HFF-Myc (cell line): ENCODE results near the gene STON2.

Source experiments
- DNase-seq: peaks from one replicate; pipeline ENCODE4 v3.0.0-alpha.2; 2011; ENCODE audit warnings: low read depth; ENCODE audit errors: extremely low read depth
- H3K4me3 ChIP-seq: replicated peaks from 2 replicates; pipeline ENCODE4 v1.5.1; 2011; ENCODE audit warnings: low read depth, mild to moderate bottlenecking, control low read depth, low read length
- TF ChIP-seq, protein P1 (sequence below): IDR thresholded peaks from 2 replicates; pipeline ENCODE4 v1.5.1; 2012; ENCODE audit warnings: mild to moderate bottlenecking, low read depth, low read length, control low read depth; ENCODE audit errors: missing control alignments

The STON2 gene

DNA sequence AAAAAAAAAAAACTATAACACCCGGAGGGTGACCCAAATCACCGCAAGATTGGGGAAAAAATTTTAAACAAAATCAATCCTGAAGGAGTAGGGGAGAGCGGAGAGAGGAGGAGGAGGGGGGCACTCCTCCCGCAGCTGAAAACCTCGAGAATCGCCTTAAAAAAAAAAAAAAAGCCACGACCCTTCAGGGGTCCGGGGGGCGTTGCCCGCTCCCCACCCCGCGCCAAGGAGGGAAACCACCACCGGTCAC lies 179.6 kb downstream of the STON2 start:
- TF ChIP-seq, protein P1, sequence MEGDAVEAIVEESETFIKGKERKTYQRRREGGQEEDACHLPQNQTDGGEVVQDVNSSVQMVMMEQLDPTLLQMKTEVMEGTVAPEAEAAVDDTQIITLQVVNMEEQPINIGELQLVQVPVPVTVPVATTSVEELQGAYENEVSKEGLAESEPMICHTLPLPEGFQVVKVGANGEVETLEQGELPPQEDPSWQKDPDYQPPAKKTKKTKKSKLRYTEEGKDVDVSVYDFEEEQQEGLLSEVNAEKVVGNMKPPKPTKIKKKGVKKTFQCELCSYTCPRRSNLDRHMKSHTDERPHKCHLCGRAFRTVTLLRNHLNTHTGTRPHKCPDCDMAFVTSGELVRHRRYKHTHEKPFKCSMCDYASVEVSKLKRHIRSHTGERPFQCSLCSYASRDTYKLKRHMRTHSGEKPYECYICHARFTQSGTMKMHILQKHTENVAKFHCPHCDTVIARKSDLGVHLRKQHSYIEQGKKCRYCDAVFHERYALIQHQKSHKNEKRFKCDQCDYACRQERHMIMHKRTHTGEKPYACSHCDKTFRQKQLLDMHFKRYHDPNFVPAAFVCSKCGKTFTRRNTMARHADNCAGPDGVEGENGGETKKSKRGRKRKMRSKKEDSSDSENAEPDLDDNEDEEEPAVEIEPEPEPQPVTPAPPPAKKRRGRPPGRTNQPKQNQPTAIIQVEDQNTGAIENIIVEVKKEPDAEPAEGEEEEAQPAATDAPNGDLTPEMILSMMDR: no peak
- H3K4me3 ChIP-seq: peak overlapping the region; percentile 80
- DNase-seq: no peak

DNA sequence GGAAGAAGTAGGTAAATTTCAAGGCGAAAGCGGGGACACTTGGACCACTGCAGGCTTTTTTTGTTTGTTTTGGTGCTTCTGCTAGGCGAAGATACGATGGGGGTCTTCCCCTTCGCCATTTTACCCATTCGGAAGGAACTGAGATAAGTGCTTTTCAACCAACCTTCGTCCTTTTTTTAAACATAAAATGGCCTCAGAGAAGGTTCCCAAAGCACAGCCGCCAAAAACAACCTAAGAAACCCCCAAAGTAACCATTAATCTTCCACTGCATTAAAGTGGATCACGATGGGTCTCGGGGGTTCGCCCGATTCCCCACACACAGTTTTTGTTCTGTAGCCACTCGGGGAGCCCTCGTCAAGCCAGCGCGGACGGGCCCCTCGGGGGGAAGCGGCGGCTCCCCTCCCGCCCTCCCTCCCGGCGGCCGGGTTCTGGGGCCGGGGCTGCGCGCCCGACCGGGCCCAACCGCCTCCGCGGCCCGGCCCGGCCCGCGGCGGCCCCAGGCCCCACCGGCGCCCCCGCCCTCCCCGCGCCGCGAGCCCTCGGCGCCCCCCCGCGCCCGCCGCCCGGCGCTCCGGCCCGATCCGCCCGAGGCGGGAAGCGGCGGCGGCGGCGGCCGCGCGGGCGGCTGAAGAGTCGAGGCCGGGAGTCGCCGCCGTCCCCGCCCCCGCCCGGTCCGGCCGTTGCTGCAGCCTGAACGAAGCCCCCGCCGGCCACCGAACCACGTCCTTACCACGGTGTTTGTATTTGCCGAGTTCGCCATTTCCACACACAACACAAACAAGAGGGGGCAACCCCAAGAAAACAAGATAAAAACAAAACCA lies 180.2 kb downstream of the STON2 start:
- TF ChIP-seq, protein P1: no peak
- H3K4me3 ChIP-seq: peak overlapping the region; percentile 87
- DNase-seq: no peak

DNA sequence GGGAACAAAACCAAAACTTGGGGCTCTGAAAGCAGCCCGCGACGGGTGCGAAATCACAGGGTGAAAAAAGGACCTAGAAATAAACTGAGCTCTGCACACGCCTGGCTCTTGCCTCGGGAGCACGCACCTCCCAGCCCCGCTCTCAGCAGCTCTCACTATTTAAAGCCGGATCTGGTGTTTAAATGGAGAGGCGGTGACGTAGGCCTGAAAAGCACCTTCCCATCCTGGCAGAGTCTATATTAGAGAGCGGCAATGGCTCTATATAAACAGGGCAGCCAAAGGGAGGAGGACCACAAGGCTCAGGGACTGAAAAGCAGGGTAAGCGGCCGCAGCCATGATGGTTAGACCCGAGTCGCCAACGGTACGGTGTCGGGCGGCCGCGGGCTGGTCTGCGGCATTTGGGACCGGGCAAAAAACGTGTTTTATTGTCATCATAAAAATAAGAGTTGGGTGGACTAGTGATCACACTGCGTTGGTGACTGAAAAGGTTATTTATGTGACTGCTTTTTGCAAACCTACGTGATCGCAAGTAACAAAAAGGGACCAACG lies 180.8 kb downstream of the STON2 start:
- DNase-seq: peak; percentile 93
- TF ChIP-seq, protein P1: no peak
- peak overlapping the region; percentile 87 for H3K4me3 ChIP-seq

DNA sequence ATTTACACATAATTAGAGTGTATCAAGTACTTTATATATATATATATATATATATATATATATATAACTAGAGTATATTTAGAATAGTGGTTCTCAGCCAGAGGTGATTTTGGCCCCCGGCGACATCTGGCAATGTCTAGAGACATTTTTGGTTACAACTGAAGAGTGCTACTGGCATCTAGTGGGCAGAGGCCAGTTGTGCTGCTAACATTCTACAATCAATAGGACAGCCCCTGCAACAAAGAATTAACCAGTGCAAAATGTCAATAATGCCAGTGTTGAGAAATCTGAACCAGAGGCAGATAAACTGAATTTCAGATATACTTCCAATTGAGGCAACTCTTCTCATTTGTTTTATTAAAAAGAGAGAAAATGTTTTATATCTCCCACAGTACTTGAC lies 188.3 kb downstream of the STON2 start:
- no peak for DNase-seq
- TF ChIP-seq, protein P1: peak; percentile 39
- H3K4me3 ChIP-seq: no peak overlapping the region
